Lower leg skin (tissue), 4 donors: ENCODE measurements around the gene KIFAP3. TPM values are rescaled to one million over a fixed set of nuclear protein-coding genes. Genes with fewer than 3 reads are reported as not detected.

ENCODE experiments used
- DNase-seq, 2 donors: peaks; one replicate each; pipeline ENCODE4 v3.0.0-alpha.2; 2019; ENCODE audit warnings: low spot score in 2 of 2
- H3K4me3 ChIP-seq: fragments of 200-600 bp; sonication (generic); 2 replicates; pipeline ENCODE4 v1.5.1; 2017; ENCODE audit warnings: mild to moderate bottlenecking, low read depth; ENCODE audit not compliant: poor library complexity, severe bottlenecking
- POLR2A ChIP-seq, 2 donors: fragments of 450-650 bp; IDR thresholded peaks; one replicate each; pipeline ENCODE4 v1.6.1; 2016 to 2017; ENCODE audit warnings: antibody characterized with exemption in 2 of 2, mild to moderate bottlenecking in 1 of 2, moderate library complexity in 1 of 2
- WGBS, 2 donors: methylation state at CpG; one replicate each; pipeline ENCODE4 v1.1.5; 2018; 5-methylcytosine and 5-hydroxymethylcytosine counted together
- intact Hi-C: fragments of 100-400 bp; cut with DNase I; formaldehyde crosslinking; loops from one replicate; pipeline ENCODE4 v1.15.0; 2023; ENCODE audit warnings: low total_unique reads
- total RNA-seq, 4 donors: library from RNA; depleted of rRNA; stranded (reverse); fragments of >200 nt; gene quantifications; one replicate each; pipeline ENCODE4 v1.1.0, GENCODE V29; 2016
- TF ChIP-seq, protein P1 (sequence below), 3 donors: fragments of 450-650 bp; IDR thresholded peaks; one replicate each; pipeline ENCODE4 v1.5.1; 2016; ENCODE audit warnings: antibody characterized with exemption in 3 of 3, mild to moderate bottlenecking in 3 of 3, moderate library complexity in 2 of 3

Gene KIFAP3
- total RNA-seq, 4 donors from 2014 or later: 17.6 to 24.2 (median 21.9) TPM

DNA sequence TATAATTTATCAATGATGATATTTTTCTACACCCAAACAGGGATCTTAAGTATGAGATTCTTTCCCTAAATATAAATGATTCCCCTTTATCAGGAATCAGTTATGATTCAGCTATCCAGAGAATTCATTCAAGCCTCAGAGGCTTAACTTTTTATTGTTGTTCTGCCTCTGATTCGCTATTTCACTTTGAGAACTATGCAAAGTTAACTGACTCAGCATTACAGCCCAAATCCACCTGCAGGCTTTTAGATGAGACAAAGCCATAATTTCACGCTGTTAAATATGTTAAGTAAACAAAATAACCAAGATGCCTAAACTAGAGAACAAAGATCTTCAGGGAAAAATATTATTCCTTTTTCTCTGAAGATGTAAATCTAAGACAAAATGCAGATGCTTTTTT lies 189.3 kb downstream of the KIFAP3 start:
- no peak for TF ChIP-seq POLR2A (IDR thresholded peaks at IDR 0.05)
- TF ChIP-seq, protein P1, sequence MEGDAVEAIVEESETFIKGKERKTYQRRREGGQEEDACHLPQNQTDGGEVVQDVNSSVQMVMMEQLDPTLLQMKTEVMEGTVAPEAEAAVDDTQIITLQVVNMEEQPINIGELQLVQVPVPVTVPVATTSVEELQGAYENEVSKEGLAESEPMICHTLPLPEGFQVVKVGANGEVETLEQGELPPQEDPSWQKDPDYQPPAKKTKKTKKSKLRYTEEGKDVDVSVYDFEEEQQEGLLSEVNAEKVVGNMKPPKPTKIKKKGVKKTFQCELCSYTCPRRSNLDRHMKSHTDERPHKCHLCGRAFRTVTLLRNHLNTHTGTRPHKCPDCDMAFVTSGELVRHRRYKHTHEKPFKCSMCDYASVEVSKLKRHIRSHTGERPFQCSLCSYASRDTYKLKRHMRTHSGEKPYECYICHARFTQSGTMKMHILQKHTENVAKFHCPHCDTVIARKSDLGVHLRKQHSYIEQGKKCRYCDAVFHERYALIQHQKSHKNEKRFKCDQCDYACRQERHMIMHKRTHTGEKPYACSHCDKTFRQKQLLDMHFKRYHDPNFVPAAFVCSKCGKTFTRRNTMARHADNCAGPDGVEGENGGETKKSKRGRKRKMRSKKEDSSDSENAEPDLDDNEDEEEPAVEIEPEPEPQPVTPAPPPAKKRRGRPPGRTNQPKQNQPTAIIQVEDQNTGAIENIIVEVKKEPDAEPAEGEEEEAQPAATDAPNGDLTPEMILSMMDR (IDR thresholded peaks at IDR 0.05): no peak
- no peak for DNase-seq
- intact Hi-C loops: no loop called here
- H3K4me3 ChIP-seq: no peak overlapping the region
- 92 to 93% methylated on average over 2 of the region's 2 CpGs for WGBS, 2 donors

DNA sequence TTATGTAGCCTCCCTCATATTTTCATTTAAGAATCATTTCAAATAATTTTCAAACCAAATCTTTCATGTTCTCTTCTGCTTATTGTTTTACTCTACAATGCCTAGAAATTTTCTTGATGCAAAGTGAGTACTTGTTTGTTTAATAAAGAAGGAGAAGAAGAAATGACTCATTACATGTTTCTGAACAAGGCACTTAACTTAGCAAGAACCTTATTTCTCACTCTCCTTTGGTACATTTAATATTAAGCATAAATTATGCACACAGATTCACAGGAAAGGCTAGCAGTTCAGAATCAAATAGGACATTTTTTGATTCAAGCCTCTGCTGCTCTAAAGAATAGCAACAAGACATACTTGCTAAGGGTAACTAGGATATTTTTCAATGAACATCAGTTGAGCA lies 189.9 kb downstream of the KIFAP3 start:
- intact Hi-C loops: no loop called here
- DNase-seq: no peak
- TF ChIP-seq POLR2A (IDR thresholded peaks at IDR 0.05): no peak
- TF ChIP-seq, protein P1 (IDR thresholded peaks at IDR 0.05): no peak
- no peak overlapping the region for H3K4me3 ChIP-seq

DNA sequence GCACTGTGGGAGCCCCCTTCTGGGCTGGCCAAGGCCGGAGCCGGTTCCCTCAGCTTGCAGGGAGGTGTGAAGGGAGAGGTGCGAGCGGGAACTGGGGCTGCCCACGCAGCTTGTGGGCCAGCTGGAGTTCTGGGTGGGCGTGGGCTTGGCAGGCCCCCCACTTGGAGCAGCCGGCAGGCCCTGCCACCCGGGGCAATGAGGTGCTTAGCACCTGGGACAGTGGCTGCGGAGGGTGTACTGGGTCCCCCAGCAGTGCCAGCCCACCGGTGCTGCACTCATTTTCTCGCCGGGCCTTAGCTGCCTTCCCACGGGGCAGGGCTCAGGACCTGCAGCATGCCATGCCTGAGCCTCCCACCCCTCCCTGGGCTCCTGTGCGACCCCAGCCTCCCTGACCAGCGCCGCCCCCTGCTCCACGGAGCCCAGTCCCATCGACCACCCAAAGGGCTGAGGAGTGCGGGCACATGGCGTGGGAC lies 192.4 kb downstream of the KIFAP3 start:
- 87 to 95% methylated on average over 14 to 19 of the region's 20 CpGs for WGBS, 2 donors

GRCh38 chr1:169879034-169879840 lies 195.3 kb downstream of the KIFAP3 start:
- H3K4me3 ChIP-seq: no peak overlapping the region
- 85 to 90% methylated on average over 4 of the region's 4 CpGs for WGBS, 2 donors
- DNase-seq: no peak
- TF ChIP-seq, protein P1 (IDR thresholded peaks at IDR 0.05): no peak
- no peak for TF ChIP-seq POLR2A (IDR thresholded peaks at IDR 0.05)
- intact Hi-C loops: no loop called here

More for the DNA sequence above, 192.4 kb downstream of the KIFAP3 start:
- no peak overlapping the region for H3K4me3 ChIP-seq
- no peak for DNase-seq
- no peak for TF ChIP-seq POLR2A (IDR thresholded peaks at IDR 0.05)
- TF ChIP-seq, protein P1 (IDR thresholded peaks at IDR 0.05): no peak
- intact Hi-C loops: no loop called here

- WGBS, 2 donors: 95 to 97% methylated on average over 4 of the region's 4 CpGs
- no peak for DNase-seq
- intact Hi-C loops: no loop called here
- H3K4me3 ChIP-seq: no peak overlapping the region
- TF ChIP-seq POLR2A (IDR thresholded peaks at IDR 0.05): no peak
- TF ChIP-seq, protein P1 (IDR thresholded peaks at IDR 0.05): no peak
Observed at GRCh38 chr1:169878498-169878897, 196.0 kb downstream of the KIFAP3 start.
